Esophagus muscularis mucosa (tissue), 4 donors: Measurements from ENCODE around the gene NVL. TPM values are rescaled to one million over a fixed set of nuclear protein-coding genes. Genes with fewer than 3 reads are reported as not detected.

Experiments used
- DNase-seq: peaks from one replicate; pipeline ENCODE4 v3.0.0-alpha.2; 2017; ENCODE audit errors: extremely low spot score
- H3K27ac ChIP-seq, 4 donors: fragments of 200-600 bp; sonication (generic); replicated peaks in 1 of 4; 1 replicate in 3 of 4; 2 replicates in 1 of 4; pipeline ENCODE4 v1.5.1; 2016 to 2019; ENCODE audit warnings: mild to moderate bottlenecking in 1 of 4
- H3K27me3 ChIP-seq, 4 donors: fragments of 200-600 bp; sonication (generic); one replicate each; pipeline versions ENCODE4 v1.5.1 to v1.6.0; 2016 to 2019
- H3K36me3 ChIP-seq, 4 donors: fragments of 200-600 bp; sonication (generic); one replicate each; pipeline ENCODE4 v1.5.1; 2016 to 2019
- H3K4me1 ChIP-seq, 4 donors: fragments of 200-600 bp; sonication (generic); one replicate each; pipeline ENCODE4 v1.5.1; 2016 to 2019
- H3K4me3 ChIP-seq, 4 donors: fragments of 200-600 bp; sonication (generic); 1 replicate in 2 of 4; 2 replicates in 2 of 4; pipeline ENCODE4 v1.5.1; 2016 to 2019; ENCODE audit warnings: mild to moderate bottlenecking in 4 of 4, moderate library complexity in 1 of 4
- H3K9me3 ChIP-seq, 4 donors: fragments of 200-600 bp; sonication (generic); 1 replicate in 3 of 4; 2 replicates in 1 of 4; pipeline ENCODE4 v1.5.1; 2016 to 2019
- EP300 ChIP-seq: sonication (generic); formaldehyde crosslinking; IDR thresholded peaks from one replicate; pipeline ENCODE4 v1.6.1; 2017; ENCODE audit warnings: antibody characterized with exemption
- POLR2A ChIP-seq: fragments of 450-650 bp; IDR thresholded peaks from one replicate; pipeline ENCODE4 v1.6.1; 2017; ENCODE audit warnings: antibody characterized with exemption, moderate library complexity, mild to moderate bottlenecking, low read depth
- POLR2AphosphoS5 ChIP-seq, 2 donors: sonication (generic); formaldehyde crosslinking; IDR thresholded peaks; one replicate each; pipeline ENCODE4 v1.6.1; 2017; ENCODE audit warnings: antibody characterized with exemption in 2 of 2
- WGBS: methylation state at CpG from one replicate; pipeline ENCODE4 v1.1.5; 2018; 5-methylcytosine and 5-hydroxymethylcytosine counted together
- intact Hi-C: fragments of 100-400 bp; cut with DNase I; formaldehyde crosslinking; loops from one replicate; pipeline ENCODE4 v1.15.1; 2023
- total RNA-seq, 4 donors: library from RNA; depleted of rRNA; stranded (reverse); fragments of >200 nt; gene quantifications; one replicate each; pipeline versions ENCODE4 v1.1.0 to v1.2.1, GENCODE V29; 2016
- TF ChIP-seq, protein P1 (sequence below), 3 experiments: fragments of 200-600 bp in 2 of 3; fragments of 450-650 bp in 1 of 3; sonication (generic) in 2 of 3; IDR thresholded peaks; one replicate each; pipeline ENCODE4 v1.5.1; 2017 to 2019; ENCODE audit warnings: antibody characterized with exemption in 3 of 3, mild to moderate bottlenecking in 2 of 3, moderate library complexity in 1 of 3

NVL gene
- total RNA-seq, 4 donors from 2014 or later, result 11.0 to 19.5 (median 15.9) TPM

DNA sequence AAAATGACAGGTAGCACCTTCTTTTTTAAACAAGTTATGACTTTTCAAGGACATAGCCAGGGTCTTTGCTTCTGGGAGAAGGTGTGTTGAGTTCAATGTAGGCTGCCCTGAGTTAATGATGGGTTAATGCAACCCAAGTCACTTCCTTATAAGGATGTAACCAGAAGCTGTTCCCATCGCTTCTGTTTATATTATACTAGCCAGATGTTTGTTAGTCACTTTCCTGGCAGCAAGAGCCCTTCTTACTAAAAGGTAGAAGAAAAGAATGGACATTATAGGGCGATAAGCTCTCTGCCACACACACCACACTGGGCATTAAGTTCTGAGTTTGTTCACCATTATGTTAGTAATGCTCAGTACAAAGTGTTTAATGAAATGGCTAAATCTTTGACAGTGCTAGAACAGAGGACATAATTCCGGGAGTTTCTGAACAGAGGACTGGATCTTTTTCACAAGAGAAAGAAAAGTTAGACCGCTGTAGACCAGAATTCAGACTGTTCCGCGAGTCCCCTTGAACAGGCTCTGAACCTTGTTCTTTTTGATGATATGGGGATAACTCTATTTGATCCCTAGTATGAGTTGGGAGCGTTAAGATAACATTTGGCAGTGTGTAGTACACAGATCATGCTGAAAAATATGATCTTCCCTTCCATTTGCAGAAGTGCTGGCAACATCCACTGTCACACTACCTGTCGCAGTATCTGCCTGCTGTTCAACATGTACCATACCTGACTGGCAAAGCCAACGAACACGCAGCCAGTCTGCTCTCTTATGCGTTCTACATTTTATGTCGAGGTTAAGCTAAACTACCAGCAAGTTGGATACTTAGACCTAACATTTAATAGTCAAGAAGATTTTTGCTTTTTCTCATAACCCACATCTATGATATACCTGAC is 105.9 kb downstream of the NVL start:
- TF ChIP-seq POLR2AphosphoS5 (IDR thresholded peaks at IDR 0.05), result peak in 1 of 2 donors; percentile 58
- no peak for TF ChIP-seq POLR2A
- 56% methylated on average over 12 of the region's 12 CpGs for WGBS
- Histone ChIP-seq H3K4me3 (peak overlapping the region in 1 of 4 donors; percentile 1), H3K36me3 (peaks cover 0 to 26% (median 19%) of the 10 kb centered on the region in 4 donors), H3K9me3 (no peaks in the 10 kb centered on the region), H3K27me3 (no peaks in the 10 kb centered on the region), H3K4me1 (peaks cover 0 to 22% (median 16%) of the 10 kb centered on the region in 4 donors), H3K27ac (peak overlapping the region; percentile 53 to 77 (median 74))
- no peak for DNase-seq
- intact Hi-C loops, result loop anchor here (5.0 kb wide), 1 partner anchor 42 kb away; the partner anchor contains the start of gene DEGS1

DNA sequence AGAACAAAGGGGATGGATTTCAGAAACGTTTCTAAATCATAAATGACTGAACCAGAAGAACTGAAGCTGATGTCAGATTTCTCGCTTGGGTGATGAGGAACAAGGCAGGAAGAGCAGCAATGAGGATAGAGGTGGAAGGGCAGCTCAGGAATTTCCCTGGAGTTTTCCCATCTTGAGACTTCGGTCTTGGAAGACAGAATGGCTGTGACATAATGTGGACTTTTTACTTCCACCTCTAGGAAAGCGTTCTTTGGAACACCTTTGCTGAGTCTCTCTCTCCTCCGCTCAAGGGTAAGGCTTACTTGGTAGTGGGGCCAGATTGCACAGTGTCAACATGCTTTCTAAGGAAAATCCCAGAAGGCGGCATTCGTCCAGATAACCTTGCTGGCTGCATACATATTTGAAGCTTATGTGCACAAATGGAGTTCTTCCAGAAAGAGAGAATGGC is 110.3 kb downstream of the NVL start:
- H3K36me3 ChIP-seq, result no peaks in the 10 kb centered on the region
- no peak overlapping the region for H3K27ac ChIP-seq
- peaks cover 0 to 19% (median 15%) of the 10 kb centered on the region in 4 donors for H3K4me1 ChIP-seq
- H3K27me3 ChIP-seq, result no peaks in the 10 kb centered on the region
- no peaks in the 10 kb centered on the region for H3K9me3 ChIP-seq
- intact Hi-C loops, result loop anchor here (5.0 kb wide), 1 partner anchor 37 kb away; the partner anchor contains the start of gene DEGS1
- WGBS, result 72% methylated on average over 7 of the region's 7 CpGs
- no peak overlapping the region for H3K4me3 ChIP-seq
- DNase-seq, result no peak
- TF ChIP-seq EP300, result no peak

DNA sequence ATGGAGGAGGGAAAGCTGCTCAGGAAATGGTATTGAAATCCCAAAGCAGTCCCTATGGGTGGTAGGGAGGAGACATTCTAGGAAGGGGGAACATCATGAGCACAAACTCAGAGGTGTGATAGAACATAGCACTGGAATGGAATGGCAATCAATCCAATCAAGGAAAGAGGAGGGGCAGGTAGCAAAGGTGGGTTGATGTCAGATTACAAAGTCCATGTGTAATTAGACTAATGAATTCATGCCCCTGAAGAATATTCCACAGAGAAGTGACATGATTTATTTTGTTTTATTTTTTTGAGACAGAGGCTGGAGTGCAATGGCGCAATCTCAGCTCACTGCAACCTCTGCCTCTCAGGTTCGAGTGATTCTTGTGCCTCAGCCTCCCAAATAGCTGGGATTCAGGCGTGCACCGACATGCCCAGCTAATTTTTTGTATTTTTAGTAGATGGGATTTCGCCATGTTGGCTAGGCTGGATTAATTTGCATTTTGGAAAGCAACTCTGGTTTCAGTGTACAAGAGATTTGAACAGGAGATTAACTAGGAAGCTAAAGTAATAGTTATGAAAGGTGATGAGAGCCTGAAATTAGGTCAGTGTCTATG is 110.9 kb downstream of the NVL start:
- H3K27ac ChIP-seq, result no peak overlapping the region
- TF ChIP-seq, protein P1, sequence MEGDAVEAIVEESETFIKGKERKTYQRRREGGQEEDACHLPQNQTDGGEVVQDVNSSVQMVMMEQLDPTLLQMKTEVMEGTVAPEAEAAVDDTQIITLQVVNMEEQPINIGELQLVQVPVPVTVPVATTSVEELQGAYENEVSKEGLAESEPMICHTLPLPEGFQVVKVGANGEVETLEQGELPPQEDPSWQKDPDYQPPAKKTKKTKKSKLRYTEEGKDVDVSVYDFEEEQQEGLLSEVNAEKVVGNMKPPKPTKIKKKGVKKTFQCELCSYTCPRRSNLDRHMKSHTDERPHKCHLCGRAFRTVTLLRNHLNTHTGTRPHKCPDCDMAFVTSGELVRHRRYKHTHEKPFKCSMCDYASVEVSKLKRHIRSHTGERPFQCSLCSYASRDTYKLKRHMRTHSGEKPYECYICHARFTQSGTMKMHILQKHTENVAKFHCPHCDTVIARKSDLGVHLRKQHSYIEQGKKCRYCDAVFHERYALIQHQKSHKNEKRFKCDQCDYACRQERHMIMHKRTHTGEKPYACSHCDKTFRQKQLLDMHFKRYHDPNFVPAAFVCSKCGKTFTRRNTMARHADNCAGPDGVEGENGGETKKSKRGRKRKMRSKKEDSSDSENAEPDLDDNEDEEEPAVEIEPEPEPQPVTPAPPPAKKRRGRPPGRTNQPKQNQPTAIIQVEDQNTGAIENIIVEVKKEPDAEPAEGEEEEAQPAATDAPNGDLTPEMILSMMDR (IDR thresholded peaks at IDR 0.05), result no peak
- TF ChIP-seq POLR2A (no peak), EP300 (no peak), POLR2AphosphoS5 (IDR thresholded peaks at IDR 0.05) (no peak)
- no peak for DNase-seq
- no peaks in the 10 kb centered on the region for H3K36me3 ChIP-seq
- H3K27me3 ChIP-seq, result no peaks in the 10 kb centered on the region
- intact Hi-C loops, result no loop called here
- H3K4me1 ChIP-seq, result peaks cover 0 to 13% (median 12%) of the 10 kb centered on the region in 4 donors
- WGBS, result 92% methylated on average over 5 of the region's 5 CpGs
- no peaks in the 10 kb centered on the region for H3K9me3 ChIP-seq
- no peak overlapping the region for H3K4me3 ChIP-seq

DNA sequence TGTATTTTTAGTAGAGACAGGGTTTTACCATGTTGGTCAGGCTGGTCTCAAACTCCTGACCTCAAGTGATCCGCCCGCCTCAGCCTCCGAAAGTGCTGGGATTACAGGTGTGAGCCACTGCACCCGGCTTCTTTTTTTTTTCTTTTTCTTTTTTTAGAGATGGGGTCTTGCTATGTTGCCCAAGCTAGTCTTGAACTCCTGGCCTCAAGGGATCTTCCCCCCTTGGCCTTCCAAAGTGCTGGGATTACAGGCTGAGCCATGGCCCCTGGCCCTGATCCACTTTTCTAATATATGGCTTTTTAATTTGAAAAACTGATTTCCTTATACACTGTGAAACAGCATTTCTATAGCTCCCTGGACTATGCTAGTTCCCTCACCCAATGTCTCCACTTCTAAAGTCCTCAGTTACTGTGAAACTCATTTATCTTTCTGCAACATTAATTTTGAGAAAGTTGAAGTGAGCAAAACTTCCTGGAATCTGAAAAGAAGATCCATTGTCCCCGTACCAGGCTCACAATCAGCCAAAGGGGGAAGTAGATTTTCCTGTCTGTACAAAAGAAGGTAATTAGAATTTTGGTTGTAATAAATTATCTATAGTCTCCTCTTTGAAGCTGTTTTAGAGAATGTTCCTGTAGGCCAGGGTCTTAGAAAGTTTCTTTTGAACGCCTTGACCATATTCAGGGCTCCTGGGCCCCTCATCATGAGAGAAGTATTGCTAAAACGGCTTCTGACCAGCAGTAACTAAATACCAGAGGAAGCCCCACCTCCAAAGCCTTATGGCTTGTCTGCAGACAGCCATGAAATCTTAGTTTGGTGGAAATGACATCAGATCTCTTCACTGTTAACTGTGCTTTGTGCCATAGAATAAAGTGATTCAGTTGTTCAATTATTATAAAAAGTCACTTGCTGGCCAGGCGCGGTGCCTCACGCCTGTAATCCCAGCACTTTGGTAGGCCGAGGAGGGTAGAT is 112.0 kb downstream of the NVL start:
- H3K4me3 ChIP-seq, result no peak overlapping the region
- H3K36me3 ChIP-seq, result no peaks in the 10 kb centered on the region
- H3K9me3 ChIP-seq, result no peaks in the 10 kb centered on the region
- peaks cover 0 to 13% (median 10%) of the 10 kb centered on the region in 4 donors for H3K4me1 ChIP-seq
- no peak for TF ChIP-seq POLR2A
- intact Hi-C loops, result no loop called here
- WGBS, result 84% methylated on average over 11 of the region's 11 CpGs
- no peak overlapping the region for H3K27ac ChIP-seq
- no peak for DNase-seq
- H3K27me3 ChIP-seq, result no peaks in the 10 kb centered on the region

DNA sequence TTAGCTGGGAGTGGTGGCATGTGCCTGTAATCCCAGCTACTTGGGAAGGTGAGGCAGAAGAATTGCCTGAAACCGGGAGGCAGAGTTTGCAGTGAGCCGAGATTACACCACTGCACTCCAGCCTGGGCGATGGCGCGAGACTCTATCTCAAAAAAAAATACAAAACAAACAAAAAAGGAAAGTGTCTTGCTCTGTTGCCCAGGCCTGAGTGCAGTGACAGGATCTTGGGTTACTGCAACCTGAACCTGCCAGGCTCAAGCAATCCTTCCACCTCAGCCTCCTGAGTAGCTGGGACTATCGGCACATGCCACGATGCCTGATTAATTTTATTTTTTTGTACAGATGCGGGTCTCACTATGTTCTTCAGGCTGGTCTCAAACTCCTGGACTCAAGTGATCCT is 113.6 kb downstream of the NVL start:
- H3K4me1 ChIP-seq, result peaks cover 2 to 22% (median 21%) of the 10 kb centered on the region in 4 donors
- intact Hi-C loops, result no loop called here
- H3K4me3 ChIP-seq, result no peak overlapping the region
- TF ChIP-seq, protein P1 (IDR thresholded peaks at IDR 0.05), result no peak
- TF ChIP-seq EP300 (no peak), POLR2A (no peak), POLR2AphosphoS5 (IDR thresholded peaks at IDR 0.05) (no peak)
- no peak for DNase-seq
- no peaks in the 10 kb centered on the region for H3K27me3 ChIP-seq
- WGBS, result 95% methylated on average over 8 of the region's 8 CpGs
- H3K36me3 ChIP-seq, result no peaks in the 10 kb centered on the region
- H3K9me3 ChIP-seq, result no peaks in the 10 kb centered on the region
- no peak overlapping the region for H3K27ac ChIP-seq
